Endometrial microvascular endothelial cells (primary cell): ENCODE data around the gene PTGDR2. TPM values are rescaled to one million over a fixed set of nuclear protein-coding genes. Genes with fewer than 3 reads are reported as not detected.

Experiments used
- in situ Hi-C: cut with HindIII; loops from 2 replicates; pipeline ENCODE4 v1.10.0; 2017; ENCODE audit warnings: low sequenced_read_pairs, low pct_unique_long_range_greater_than_20kb; ENCODE audit errors: inconsistent ontology term
- total RNA-seq: library from RNA; depleted of rRNA; stranded (reverse); fragments of >200 nt; gene quantifications from one replicate; pipeline ENCODE4 v1.2.3, GENCODE V29; 2015; ENCODE audit errors: inconsistent ontology term

PTGDR2 gene
- total RNA-seq, 1 donor from 2014 or later: not detected

- in situ Hi-C loops: no loop called here
Measured at GRCh38 chr11:60875366-60876167, 19.8 kb upstream of the PTGDR2 start.

DNA sequence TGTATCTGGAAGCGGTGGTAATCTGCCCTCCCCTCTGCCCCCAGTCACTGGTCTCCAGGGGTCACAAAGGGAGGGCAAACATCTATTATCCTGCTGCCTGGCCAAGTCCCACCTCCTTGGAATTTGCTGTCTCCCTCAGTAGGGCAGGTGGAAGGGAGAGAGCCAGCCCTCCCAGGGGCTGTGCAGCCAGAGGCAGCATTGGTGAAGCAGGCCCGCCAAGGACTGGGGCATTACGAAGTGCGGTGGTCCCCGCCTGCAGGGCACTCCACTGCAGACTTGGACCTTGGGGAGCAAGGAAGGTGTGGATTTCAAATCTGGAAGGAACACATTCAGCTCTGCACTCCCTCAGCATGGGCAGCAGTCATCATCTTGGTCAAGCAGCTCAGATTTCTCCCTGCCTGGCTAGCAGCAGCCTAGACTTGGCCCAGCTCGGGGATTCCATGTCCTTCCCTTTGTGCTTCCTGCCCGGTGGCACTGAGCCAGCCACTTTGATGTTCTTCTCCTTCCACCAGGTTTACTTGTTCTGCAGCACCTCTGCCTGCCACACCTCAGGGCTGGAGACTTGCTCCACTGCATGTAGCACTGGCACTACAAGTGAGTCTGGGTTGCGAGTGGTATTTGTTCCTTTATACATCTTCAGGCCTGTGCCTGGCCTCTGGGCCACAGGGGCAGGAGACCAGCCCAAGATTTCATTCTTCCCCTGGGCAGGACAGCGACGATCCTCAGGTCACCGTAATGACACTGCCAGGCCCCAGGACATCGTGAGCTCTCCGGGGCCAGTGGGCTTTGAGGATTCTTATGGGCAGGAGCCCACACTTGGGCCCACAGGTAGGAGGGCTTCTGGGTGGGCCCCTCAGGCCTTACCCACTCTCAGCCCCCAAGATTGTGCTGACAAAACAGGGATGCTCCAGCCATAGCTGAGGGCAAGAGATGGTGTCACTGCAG, 18.9 kb upstream of the PTGDR2 start:
- in situ Hi-C loops: no loop called here

DNA sequence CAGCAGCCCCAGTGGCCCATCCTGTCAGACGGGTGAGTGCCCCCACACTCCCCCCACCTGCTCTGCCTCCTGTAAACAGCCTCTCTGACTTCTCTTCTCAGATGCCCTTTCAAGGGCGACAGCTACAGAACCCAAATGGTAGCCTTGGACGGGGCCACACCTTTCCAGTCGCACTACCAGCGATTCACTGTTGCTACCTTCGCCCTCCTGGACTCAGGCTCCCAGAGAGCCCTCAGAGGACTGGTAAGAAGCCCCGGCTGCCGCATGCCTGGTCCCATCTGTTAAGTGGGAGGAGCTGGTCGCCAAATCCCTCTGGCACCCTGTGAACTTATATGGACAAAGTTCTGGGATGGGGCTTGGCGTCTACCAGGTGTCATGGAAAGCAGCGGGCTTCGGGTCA, 17.8 kb upstream of the PTGDR2 start:
- in situ Hi-C loops: no loop called here

GRCh38 chr11:60872961-60873524, 17.3 kb upstream of the PTGDR2 start:
- in situ Hi-C loops: no loop called here

DNA sequence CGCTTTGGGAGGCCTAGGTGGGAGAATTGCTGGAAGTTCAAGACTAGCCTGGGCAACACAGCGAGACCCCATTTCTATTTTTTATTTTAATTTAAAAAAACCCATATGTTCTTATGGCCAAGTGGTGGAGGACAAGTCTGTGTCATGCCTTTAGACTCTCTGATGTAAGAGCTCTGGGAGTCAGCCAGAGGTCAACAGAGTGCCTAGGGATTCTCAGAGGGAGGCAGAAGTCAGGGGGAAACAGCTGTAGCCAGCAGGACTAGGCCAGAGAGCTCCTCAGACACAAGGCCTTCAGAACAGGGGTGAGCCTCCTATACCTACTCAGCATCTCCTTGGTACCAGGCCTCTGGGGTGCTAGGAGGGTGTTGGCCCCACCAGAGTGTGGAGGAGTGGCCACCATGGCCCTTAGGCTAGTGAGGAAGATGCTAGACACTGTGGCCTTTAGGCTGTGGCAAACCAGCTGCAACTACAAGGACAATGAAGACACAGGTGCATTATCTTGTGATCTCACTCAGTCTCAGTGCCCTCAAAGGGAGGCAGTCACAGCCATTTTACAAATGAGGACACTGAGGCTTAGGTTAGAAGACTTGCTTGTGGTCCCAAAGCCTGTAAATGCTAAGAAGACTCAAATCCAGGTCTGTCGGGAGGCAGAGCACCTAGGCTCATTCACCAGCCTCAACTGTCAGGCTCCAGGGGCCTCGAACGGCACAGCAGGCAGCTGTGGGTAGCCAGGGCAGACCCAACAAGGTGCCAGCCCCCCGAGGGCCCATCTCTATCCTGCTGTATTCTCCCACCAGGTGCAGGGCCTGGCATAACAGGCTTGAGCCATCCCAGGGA, 16.6 kb upstream of the PTGDR2 start:
- in situ Hi-C loops: no loop called here

DNA sequence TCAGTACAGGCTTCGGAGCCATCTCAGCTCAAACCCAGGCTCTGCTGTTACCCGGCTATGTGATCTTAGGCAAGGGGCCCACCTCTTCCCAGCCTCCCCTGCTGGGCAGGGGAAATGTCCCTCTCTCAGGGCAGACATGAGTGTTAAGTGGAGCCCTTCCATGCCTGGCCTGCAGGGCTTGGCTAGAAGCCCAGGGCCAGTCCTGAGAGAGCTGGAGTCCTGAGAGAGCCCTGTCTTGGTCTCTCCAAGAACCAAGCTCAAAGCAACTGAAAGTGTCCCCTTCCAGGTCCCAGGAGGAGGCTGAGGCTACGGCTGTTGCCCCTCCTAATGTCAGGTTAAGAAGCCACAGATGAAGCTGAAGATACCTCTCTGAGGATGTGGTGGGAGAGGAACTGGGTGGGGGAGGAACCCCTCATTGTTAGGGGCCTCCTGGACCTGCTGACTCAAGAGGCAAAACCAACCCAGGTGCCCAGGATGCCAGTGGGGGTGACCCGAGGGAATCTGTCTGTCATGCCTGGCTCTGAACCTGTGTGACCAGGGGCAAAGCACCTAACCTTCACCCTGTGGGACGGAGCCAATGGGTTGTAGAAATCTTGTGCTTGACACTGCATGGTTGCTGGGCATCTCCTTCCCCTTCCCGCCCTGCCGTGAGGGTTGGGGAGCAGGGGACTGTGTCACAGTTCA, 15.8 kb upstream of the PTGDR2 start:
- in situ Hi-C loops: no loop called here

DNA sequence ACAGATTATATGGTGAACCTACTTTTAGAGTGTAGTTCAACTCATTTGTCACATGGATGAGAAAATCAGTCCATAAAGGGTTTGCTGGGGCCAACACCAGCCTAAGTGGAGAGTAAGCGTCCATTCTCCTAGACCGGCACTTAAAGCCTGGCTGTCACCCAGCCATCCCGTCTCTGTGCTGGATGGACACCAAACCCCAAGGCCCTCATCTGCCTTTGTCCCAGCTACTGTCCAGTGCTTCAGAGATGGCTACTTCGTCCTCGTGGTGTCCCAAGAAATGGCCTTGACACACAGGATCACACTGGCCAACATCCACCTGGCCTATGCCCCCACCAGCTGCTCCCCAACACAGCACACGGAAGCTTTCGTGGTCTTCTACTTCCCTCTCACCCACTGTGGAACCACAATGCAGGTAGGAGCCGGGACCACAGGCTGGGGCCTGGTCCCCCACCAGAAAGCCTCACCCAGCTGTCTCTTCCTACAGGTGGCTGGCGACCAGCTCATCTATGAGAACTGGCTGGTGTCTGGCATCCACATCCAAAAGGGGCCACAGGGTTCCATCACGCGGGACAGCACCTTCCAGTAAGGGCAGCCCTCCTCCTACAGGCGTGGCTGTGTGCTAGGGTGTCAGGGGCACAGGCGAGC, 15.1 kb upstream of the PTGDR2 start:
- in situ Hi-C loops: no loop called here

GRCh38 chr11:60870276-60870675, 14.5 kb upstream of the PTGDR2 start:
- in situ Hi-C loops: no loop called here

DNA sequence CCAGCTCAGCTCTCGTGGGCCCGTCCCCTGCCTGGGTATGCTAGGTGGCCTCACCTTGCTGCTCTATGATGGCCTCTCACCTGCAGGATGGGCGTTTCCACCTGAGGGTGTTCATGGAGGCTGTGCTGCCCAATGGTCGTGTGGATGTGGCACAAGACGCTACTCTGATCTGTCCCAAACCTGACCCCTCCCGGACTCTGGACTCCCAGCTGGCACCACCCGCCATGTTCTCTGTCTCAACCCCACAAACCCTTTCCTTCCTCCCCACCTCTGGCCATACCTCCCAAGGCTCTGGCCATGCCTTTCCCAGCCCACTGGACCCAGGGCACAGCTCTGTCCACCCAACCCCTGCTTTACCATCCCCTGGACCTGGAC, 13.7 kb upstream of the PTGDR2 start:
- in situ Hi-C loops: no loop called here

DNA sequence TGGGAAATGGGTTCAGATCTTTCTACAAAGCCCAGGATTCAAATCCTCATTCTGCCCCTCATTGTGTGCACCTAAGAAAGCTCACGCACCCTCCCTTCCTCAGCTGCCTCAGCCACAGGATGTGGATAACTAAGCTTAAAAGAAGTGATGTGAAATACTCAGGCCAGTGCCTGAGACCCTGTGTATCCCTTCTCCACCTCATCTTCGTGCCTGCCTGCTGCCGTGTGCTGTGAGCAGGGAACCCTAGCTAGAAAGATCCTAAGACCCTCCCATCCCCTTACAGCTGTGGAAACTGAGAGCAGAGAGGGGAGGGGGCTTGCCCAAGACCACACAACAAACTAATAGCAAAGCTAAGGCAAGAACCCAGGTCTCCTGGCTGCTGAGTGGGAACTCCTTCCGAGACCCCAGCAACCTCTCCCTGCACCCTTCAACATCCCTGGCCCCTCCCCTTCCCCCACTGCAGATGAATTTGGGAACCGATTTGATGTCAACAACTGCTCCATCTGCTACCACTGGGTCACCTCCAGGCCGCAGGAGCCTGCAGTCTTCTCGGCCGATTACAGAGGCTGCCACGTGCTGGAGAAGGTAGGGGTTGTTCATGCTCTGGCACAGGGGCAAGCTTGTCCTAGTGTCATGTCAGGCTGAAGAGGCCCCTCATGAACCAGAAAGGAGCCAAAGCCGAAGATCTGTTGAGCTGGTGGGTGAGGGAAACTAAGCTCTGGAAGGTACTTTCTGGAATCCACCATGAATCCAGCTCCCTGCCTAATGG, 13.1 kb upstream of the PTGDR2 start:
- in situ Hi-C loops: no loop called here

DNA sequence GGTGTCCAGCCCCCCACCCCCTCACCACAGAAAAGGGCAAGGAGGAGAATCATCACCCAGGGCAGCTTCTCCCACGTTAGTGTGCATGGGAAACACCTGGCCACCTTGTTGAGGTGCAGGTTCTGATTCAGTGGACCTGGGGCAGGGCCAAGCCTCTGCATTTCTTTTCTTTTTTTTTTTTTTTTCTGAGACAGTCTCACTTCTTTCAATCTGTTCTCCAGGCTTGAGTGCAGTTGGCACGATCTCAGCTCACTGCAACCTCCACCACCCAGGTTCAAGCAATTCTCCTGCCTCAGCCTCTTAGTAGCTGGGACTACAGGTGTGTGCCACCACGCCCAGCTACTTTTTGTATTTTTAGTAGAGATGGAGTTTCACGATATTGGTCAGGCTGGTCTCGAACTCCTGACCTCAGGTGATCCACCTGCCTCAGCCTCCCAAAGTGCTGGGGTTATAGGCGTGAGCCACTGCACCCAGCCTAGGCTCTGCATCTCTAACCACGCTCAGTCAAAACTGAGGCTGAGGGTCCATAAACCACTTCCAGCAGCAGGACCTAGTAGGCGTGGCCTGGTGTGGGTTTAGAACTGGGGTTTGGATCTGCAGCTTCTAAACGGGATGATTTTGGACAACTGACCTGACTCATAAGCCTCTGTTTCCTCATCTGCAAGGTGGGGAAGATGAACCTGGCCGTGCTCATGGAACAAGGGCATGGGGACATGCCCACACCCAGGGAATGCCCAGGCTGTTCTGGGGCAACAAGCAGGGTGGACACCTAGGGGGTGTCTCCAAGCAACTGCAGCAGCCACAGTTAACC, 12.3 kb upstream of the PTGDR2 start:
- in situ Hi-C loops: no loop called here

DNA sequence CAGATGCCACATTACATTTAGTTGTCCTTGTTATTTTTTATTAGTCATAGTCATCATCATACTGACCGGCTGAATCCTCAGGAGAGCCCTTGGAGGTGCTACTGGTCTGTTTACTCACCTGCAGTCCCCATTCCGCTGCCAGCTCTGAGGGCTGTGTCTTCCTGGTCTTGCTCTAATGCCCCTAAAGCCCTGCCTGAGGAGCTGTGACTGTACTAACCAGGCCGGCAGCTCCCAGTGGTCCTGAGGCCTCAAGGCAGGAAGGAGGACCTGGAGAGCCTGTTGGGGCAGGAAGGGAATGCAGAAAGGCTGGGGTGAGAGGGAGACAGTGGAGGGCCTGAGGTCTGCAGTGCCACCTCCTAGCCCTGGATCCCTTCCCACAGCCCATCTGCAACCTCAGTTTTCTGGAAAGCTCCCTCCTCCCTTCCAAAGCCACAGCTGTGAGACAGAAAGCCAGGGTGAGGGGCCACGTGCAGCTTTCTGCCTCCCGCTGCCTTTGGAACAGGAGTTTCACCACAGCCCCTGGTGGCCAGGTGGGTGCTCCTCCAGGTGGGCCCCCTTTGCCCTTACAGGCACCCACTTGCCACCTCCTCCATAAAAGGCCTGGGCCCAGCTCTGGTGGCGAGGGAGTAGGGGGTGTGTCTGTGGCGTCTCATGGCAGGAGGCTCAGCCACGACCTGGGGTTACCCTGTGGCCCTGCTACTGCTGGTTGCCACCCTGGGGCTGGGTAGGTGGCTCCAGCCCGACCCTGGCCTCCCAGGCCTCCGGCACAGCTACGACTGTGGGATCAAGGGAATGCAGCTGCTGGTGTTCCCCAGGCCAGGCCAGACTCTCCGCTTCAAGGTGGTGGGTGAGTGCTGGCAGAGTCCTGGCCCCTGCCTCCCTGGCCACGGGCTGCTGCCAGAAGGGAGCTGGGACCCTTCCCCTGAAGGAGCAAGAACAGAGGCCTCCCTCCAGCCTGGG, 11.4 kb upstream of the PTGDR2 start, which contains the start of gene ZP1:
TSS of gene ZP1 (plus strand) at position 632 of the 960 bp plus-strand sequence. CDS start at position 652, 20 bp downstream.
- in situ Hi-C loops: no loop called here

GRCh38 chr11:60864856-60865513, 9.2 kb upstream of the PTGDR2 start:
- in situ Hi-C loops: no loop called here

GRCh38 chr11:60863550-60864521, 8.1 kb upstream of the PTGDR2 start:
- in situ Hi-C loops: no loop called here
